GM10847 (cell line): ENCODE data around the gene MYNN.

Experiments
- POLR2A ChIP-seq: IDR thresholded peaks from 2 replicates; pipeline ENCODE4 v1.6.1; 2011; ENCODE audit not compliant: insufficient read length; ENCODE audit errors: extremely low read depth

Gene MYNN

DNA sequence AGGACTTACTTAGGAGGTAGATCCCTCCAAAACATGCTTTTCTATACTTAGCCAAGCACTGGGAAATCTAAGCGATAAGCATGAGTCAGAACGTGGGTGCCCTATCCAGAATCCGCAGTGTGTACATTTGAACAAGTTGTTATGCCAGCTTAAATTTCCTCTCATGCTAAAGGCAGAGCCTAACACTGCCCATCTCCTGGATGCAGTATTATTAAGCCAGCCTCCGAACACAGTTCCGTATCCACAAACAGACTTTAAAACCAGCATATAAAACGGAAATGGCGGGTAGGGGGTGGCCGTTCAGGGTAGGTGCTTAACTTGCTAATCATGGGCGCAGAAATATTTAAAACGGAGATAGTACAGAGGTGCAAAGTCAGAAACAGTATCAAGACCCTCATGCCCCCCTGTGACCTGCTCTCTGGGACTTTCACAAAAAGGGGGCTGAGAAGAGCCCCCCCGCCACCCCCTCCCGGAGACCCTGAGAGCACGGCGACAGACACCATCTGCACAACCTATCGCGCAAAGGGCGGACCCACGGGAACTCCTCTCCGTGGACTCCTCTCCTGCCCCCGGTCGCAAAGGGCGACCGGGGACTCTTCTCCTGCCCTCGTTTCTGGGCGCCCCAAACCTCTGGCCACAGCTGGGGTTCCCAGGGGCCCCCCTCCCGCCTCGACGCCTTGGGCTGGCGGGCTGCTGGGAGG, 38.6 kb downstream of the MYNN start:
- TF ChIP-seq POLR2A = no peak

DNA sequence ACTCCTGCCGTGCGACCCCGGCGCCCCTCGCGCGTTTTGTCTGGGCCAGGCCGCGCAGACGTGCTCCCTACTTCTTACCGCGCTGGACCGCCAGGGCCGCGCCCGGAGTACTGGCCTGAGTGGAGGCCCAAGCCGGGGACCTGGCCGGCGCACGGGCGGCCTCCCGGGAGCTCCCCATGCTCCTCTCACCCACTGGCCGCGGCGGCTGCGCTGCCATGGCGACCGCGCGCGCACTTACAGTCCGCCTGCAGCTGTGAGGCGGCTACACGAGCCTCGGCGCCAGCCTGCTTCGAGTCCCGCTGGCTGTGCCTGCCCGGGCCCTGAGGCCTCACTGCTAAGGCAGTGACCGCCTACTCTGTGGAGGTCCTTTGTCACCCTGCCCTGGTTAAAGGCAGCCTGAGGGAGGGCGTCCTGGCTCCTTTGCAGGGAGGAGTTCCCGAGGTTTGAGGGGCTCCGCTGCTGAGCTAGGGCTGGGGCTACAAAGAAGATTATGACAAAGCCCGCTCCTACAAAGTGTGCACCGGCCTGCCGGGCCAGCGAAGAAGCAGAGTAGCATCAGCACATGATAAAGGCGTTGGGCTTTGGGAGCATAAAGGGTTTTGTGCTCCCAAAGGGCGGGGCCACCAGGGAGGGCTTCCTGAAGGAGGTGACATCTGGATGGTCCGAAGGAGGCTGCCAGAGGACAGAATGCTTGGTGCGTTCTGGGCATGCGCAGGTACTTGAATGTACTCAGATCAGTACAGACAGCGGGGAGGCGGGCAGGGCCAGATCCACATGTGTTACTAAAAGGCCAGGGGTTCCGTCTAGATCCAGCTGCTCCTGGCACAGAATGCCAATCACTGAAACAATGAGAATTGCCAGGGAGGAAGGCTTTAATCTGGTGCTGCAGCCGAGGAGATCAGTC, 39.4 kb downstream of the MYNN start, which contains the start of the genes LRRC34 and LRRIQ4:
LRRC34 (minus strand) TSS at position 573 of the 904 bp plus-strand sequence; CDS start at position 217, 356 bp downstream.
LRRIQ4 (plus strand) TSS at position 539 of the 904 bp plus-strand sequence. CDS start 9,052 bp downstream, outside the sequence.
- no peak for TF ChIP-seq POLR2A

DNA sequence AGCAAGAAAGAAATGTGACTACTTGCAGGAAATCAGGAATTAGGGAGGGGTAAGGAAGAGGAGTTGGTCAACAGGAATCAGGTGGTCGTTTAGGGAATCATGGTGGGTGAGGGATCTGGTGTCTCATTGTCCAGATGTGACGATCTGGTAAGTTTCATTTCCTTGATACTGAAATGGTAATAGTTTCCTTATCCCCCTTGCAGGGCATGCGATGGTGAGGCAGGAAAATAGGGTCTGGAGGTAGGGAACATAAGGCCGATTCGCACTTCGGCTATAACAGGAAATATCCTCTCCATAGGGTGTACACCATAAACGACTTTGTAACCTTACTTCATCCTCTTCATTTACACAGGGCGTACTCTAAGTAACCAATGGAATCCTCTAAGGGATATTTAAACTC, 40.1 kb downstream of the MYNN start:
- no peak for TF ChIP-seq POLR2A

DNA sequence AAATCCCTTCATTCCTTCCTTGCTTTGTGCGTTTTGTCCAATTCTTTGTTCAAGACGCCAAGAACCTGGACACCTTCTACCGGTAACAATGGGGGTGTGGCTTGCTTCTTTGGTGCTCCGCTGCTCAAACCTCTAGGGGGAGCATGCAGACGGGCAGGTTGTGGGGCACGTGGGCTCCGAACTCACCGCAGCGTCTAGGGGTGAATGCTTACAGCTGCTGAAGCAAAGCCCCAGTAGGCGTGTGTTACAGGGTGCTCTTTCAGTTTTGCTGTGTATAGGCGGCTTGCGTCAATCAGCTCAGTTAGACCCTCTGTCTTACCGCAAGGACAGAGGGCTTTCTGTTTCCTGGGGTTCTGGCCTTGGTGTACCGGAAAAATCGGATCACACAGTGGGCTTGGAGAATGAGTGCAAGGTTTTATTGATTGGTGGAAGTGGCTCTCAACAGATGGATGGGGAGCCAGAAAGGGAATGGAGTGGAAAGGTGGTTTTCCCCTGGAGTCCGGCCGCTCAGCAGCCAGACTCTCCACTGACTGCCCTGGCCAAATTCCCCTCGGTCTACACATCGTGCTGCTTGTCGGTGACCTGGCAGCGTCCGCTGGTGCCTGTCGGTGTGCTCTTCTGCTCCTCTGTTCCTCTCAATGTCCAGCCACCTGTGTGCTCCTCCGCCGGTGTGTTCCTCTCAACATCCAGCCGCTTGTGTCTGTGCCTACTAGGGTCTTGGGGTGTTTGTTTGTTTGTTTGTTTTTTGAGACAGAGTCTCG, 40.7 kb downstream of the MYNN start:
- TF ChIP-seq POLR2A = no peak

DNA sequence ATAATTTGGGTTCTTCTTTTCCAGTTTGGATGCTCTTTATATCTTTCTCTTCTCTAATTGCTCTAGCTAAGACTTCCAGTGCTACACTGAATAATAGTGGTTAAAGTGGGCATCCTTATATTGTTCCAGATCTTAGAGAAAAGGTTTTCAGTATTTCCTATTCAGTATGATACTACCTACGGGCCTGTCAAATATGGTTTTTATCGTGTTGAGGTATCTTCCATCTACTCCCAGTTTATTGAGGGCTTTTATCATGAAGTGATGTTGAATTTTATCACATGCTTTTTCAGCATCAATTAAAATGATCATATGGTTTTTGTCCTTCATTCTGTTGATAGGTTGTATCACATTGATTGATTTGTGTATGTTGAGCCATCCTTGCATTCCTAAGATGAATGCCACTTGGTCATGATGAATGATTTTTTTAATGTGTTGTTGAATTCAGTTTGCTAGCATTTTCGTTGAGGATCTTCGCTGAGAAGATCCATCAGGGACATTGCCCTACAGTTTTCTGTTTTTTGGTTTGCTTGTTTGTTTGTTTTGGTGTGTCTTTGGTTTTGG, 42.5 kb downstream of the MYNN start:
- TF ChIP-seq POLR2A = no peak

DNA sequence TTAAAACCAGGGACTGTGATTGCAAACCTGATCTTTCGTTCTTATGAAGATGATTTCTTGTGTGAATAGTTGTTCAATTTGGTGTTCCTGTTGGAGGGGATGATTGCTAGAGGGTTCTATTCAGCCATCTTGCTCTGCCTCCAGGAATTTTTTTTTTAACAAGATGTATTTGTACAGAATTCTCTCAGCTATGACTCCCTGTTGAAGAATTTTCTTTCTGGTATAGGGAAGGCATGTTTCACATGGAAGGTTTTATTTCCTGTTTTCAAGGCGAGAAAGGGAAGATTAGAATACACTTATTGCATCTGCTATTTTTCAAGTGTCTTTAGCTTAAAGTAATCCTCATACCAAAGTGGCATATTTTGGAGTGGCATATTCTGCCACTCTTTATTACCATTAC, 45.1 kb downstream of the MYNN start:
- no peak for TF ChIP-seq POLR2A

DNA sequence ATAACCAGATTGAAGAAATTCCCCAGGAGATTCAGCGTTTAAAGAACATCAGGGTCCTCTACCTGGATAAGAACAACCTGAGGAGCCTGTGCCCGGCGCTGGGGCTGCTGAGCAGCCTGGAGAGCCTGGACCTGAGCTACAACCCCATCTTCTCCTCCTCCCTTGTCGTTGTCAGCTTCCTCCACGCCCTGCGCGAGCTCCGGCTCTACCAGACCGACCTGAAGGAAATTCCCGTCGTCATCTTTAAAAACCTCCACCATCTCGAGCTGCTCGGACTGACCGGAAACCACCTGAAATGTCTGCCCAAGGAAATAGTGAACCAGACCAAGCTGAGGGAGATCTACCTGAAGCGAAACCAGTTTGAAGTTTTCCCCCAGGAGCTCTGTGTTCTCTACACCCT, 48.9 kb downstream of the MYNN start:
- no peak for TF ChIP-seq POLR2A

DNA sequence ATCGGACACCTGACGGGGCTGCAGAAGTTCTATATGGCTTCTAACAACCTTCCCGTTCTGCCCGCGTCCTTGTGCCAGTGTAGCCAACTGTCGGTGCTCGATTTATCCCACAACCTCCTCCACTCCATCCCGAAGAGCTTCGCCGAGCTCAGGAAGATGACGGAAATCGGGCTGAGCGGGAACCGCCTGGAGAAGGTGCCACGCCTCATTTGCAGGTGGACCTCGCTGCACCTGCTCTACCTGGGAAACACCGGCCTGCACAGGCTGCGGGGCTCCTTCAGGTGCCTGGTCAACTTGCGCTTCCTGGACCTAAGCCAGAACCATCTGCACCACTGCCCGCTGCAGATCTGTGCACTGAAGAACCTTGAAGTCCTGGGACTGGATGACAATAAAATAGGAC, 49.3 kb downstream of the MYNN start:
- no peak for TF ChIP-seq POLR2A

DNA sequence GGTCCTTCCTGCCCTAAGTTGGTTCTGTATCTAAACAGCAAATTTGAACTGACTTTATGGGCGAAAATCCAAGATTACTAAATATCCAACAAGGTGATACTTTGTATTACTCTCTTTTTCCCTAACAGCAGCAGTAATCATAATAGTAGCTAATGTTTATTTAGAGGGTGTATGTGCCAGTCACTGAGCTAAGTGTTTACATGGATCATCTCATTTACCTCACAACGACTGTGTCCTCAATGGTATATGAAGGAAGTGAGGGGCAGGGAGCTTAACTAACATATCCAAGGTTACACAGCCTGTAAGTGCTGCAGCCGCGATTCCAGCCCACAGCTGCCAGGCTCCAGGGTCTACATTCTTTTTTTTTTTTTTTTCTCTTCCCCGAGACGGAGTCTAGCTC, 49.8 kb downstream of the MYNN start:
- no peak for TF ChIP-seq POLR2A

DNA sequence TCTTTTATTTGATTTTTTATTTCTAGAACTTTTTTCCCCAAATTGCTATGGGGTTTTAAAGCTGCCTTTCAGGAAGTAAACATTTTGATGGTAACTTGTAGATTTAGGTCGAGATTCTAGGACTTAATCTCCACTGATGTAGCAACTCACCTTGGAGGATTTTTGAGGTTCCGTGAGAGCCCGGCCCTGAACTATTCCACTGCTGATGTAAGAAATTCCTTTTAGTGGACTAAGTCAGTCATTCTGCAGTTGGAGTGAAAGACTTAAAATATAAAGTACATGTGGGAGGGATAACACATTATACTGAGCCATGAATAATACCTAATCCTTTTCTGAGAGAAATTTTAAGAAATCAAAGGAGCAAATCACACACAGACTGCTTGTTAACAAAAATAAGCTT, 52.1 kb downstream of the MYNN start:
- TF ChIP-seq POLR2A = no peak

DNA sequence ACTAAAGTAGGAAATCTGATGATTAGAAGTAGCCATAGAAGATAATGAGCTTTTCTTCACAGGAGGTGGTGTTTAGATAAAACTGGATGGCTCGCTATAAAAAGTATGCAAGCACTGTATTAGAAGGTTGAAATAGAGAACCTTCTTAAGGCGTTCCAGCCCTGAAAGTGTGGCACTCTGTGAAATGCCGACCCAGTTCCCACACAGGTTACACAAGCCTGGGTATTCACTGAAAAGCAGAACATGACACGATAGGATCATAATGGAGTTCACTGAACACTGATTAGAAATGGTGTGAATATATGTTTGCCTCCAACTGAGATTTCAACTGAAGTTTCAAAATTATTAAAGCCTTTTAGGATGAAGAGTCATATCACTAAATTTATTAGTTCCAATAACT, 54.5 kb downstream of the MYNN start:
- TF ChIP-seq POLR2A = no peak

DNA sequence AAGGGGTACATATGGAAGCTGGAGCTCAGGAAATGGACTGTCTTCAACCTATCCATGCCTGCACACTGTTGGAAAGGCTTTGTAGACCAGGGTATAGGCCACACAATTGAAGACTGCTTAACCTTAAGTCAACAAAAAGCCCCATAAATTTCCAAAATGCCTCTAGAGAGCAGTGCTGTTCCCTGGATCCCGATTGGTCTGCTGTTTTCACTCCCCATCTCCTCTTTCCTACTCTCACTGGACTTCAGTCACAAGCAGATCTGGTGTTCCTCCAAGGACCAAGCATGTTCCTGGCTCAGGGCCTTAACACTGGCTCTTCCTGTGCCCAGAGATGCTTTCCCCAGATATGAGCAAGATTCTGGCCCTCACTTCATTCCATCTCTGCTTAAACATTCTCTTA, 62.3 kb downstream of the MYNN start:
- no peak for TF ChIP-seq POLR2A

DNA sequence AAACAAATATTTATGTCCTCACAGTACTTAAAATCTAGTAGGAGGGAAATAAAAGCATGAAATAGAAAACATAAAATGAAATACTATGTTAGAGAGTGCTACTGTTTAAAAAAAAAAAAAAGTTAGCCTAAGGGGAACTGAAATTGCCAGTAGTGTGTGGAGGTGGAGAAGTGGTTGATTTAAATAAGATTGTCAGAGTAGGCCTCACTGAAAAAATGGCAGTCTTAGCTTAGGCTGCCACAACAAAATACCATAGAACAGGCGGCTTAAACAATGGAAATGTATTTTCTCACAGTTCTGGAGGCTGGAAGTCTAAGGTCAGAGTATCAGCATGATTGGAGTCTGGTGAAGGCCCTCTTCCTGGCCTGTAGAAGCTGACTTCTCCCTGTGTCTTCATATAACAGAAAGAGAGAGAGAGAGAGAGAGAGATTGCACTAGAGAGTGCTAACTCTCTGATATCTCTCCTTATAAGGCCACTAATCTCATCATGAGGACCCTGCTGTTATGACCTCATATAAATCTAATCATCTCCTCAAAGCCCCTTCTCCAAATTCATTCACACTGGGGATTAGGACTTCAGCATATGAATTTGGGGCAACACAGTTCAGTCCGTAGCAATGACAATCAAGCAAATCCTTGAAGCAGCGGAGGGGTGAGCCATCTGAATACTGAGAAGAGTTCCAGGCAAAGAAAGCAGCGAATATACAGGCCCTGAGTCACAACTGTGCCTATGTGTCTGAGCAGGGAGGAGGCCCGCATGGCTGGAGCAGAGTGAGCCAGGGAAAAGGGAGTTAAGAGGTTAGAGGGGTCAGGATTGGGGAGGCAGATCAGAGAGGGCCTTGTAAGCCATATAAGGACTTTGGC, 63.1 kb downstream of the MYNN start:
- TF ChIP-seq POLR2A = no peak

DNA sequence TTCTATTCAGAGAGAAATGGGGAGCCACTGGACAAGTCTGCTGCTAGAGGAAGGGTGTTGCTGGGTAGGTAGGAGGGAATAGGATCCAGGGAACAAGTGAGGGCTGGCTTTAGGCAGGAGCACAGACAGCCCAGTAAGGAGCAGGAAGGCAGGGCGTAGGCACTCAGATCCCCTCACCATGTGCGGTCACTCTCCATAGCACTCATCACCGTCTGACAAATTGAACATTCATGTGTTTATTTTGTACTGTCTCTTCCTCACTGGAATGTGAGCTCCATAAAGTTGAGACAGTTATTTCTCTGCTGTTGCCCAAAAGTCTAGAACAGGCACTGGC, 63.7 kb downstream of the MYNN start:
- no peak for TF ChIP-seq POLR2A
